Neural cell (in vitro differentiated cells): ENCODE results near the gene SART3. TPM values are rescaled to one million over a fixed set of nuclear protein-coding genes. Genes with fewer than 3 reads are reported as not detected.

ENCODE experiments used
- H2AFZ ChIP-seq: fragments of 200-600, 300-800 bp; sonication (generic), shearing (Covaris generic); 2 replicates; pipeline ENCODE4 v1.6.0; 2014; ENCODE audit warnings: low read depth, mild to moderate bottlenecking, antibody characterized with exemption, low read length, moderate library complexity
- H3F3A ChIP-seq: fragments of 200-600 bp; shearing (Covaris generic); 2 replicates; pipeline ENCODE4 v1.6.1; 2016; ENCODE audit warnings: mild to moderate bottlenecking, moderate library complexity, mixed read lengths, antibody characterized with exemption, low read length; ENCODE audit not compliant: insufficient read depth, poor library complexity, severe bottlenecking
- H3K27ac ChIP-seq: fragments of 200-600, 300-800 bp; sonication (generic), shearing (Covaris generic); 2 replicates; pipeline ENCODE4 v1.5.1; 2014; ENCODE audit warnings: mild to moderate bottlenecking, low read length, moderate library complexity
- H3K27me3 ChIP-seq: fragments of 300-800, 200-600 bp; sonication (generic), shearing (Covaris generic); 2 replicates; pipeline ENCODE4 v1.6.0; 2014; ENCODE audit warnings: mild to moderate bottlenecking, low read depth, low read length, moderate library complexity; ENCODE audit not compliant: insufficient read depth
- H3K36me3 ChIP-seq: fragments of 300-800, 200-600 bp; sonication (generic), shearing (Covaris generic); 2 replicates; pipeline ENCODE4 v1.5.1; 2014; ENCODE audit warnings: mild to moderate bottlenecking, antibody characterized with exemption, low read length, moderate library complexity; ENCODE audit not compliant: insufficient read depth
- H3K4me2 ChIP-seq: fragments of 300-800, 200-600 bp; sonication (generic), shearing (Covaris generic); 2 replicates; pipeline ENCODE4 v1.6.0; 2014; ENCODE audit warnings: mild to moderate bottlenecking, low read length
- H3K4me3 ChIP-seq: fragments of 300-800, 200-600 bp; sonication (generic), shearing (Covaris generic); 2 replicates; pipeline ENCODE4 v1.5.1; 2014; ENCODE audit warnings: mild to moderate bottlenecking, low read length, moderate library complexity
- H3K79me2 ChIP-seq: fragments of 200-600 bp; shearing (Covaris generic); replicated peaks from 2 replicates; pipeline ENCODE4 v1.6.0; 2014; ENCODE audit warnings: mild to moderate bottlenecking, low read length, moderate library complexity; ENCODE audit not compliant: insufficient read depth
- H3K9ac ChIP-seq: fragments of 300-800, 200-600 bp; sonication (generic), shearing (Covaris generic); 2 replicates; pipeline ENCODE4 v1.6.1; 2016; ENCODE audit warnings: mild to moderate bottlenecking, low read length, mixed read lengths
- H3K9me2 ChIP-seq: fragments of 200-600 bp; shearing (Covaris generic); 2 replicates; pipeline ENCODE4 v1.6.1; 2016; ENCODE audit warnings: mild to moderate bottlenecking, low read length, mixed read lengths; ENCODE audit not compliant: insufficient read depth
- H3K9me3 ChIP-seq: fragments of 200-600, 300-800 bp; sonication (generic), shearing (Covaris generic); 2 replicates; pipeline ENCODE4 v1.6.1; 2016; ENCODE audit warnings: mild to moderate bottlenecking, mixed run types, low read length, moderate library complexity, mixed read lengths
- H4K20me1 ChIP-seq: fragments of 200-600 bp; shearing (Covaris generic); 2 replicates; pipeline ENCODE4 v1.6.1; 2016; ENCODE audit warnings: mild to moderate bottlenecking, mixed run types; ENCODE audit not compliant: insufficient read depth
- EP300 ChIP-seq: fragments of 450-650 bp; conservative IDR thresholded peaks from 2 replicates; pipeline ENCODE4 v1.6.1; 2014; ENCODE audit warnings: antibody characterized with exemption, mild to moderate bottlenecking, moderate library complexity; ENCODE audit not compliant: poor library complexity, severe bottlenecking
- EZH2 ChIP-seq: fragments of 200-600, 300-800 bp; shearing (Covaris generic), sonication (generic); IDR thresholded peaks from 2 replicates; pipeline ENCODE4 v1.6.1; 2014; ENCODE audit warnings: antibody characterized with exemption, low read length, borderline replicate concordance, mild to moderate bottlenecking; ENCODE audit not compliant: insufficient read depth, poor library complexity, severe bottlenecking
- MXI1 ChIP-seq: fragments of 450-650 bp; conservative IDR thresholded peaks from 2 replicates; pipeline ENCODE4 v1.6.1; 2014; ENCODE audit warnings: antibody characterized with exemption, mild to moderate bottlenecking; ENCODE audit not compliant: poor library complexity, severe bottlenecking
- POLR2AphosphoS5 ChIP-seq: IDR thresholded peaks from 2 replicates; pipeline ENCODE4 v1.6.1; 2012
- RAD21 ChIP-seq: fragments of 450-650 bp; conservative IDR thresholded peaks from 2 replicates; pipeline ENCODE4 v1.6.1; 2014; ENCODE audit warnings: antibody characterized with exemption, mild to moderate bottlenecking, moderate library complexity
- SMC3 ChIP-seq: fragments of 450-650 bp; conservative IDR thresholded peaks from 2 replicates; pipeline ENCODE4 v1.6.1; 2014; ENCODE audit warnings: antibody characterized with exemption, mild to moderate bottlenecking, moderate library complexity; ENCODE audit not compliant: poor library complexity
- TAF1 ChIP-seq: IDR thresholded peaks from 2 replicates; pipeline ENCODE4 v1.6.1; 2012; ENCODE audit warnings: low read depth
- polyA plus RNA-seq: library from polyadenylated mRNA; depleted of rRNA; stranded (reverse); fragments of >200 nt; gene quantifications from 2 replicates; pipeline ENCODE4 v1.2.3, GENCODE V29; 2014
- TF ChIP-seq, protein P1 (sequence below): IDR thresholded peaks from 2 replicates; pipeline ENCODE4 v1.6.1; 2012; ENCODE audit warnings: borderline replicate concordance
- TF ChIP-seq, protein P2 (sequence below): fragments of 450-650 bp; IDR thresholded peaks from 2 replicates; pipeline ENCODE4 v1.5.1; 2014; ENCODE audit warnings: antibody characterized with exemption, mild to moderate bottlenecking, moderate library complexity; ENCODE audit not compliant: poor library complexity, severe bottlenecking

The SART3 gene
- polyA plus RNA-seq, 1 donor from 2014 or later, result 71.0 TPM

DNA sequence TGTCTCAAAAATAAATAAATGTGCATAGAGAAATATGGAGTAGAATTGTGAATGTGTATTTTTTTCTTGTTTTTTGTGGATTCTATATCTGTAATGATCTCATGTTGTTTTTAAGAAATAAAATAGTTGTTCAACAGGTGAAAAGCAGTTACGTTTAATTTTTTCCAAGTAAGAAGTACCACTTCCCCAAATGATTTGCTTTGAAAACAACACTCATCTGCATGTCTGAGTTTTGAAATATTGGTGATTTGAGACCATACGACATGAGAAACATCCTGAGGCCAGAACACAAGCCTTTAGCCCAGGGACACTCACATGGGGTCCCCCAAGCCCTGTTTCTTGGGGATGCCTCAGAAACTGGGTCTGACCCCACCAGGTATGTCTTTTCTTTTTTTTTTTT lies 50.1 kb downstream of the SART3 start:
- Histone ChIP-seq H3K4me2 (no peak overlapping the region), H3K79me2 (peaks cover 4% of the 10 kb centered on the region), H3F3A (no peaks in the 10 kb centered on the region), H3K36me3 (no peaks in the 10 kb centered on the region), H3K9me2 (no peaks in the 10 kb centered on the region), H3K9me3 (no peaks in the 10 kb centered on the region), H2AFZ (no peak overlapping the region), H3K4me3 (no peak overlapping the region), H3K27ac (no peak overlapping the region), H3K9ac (no peak overlapping the region), H3K27me3 (no peaks in the 10 kb centered on the region), H4K20me1 (no peaks in the 10 kb centered on the region)
- no peak for TF ChIP-seq EP300
- no peak for TF ChIP-seq RAD21
- TF ChIP-seq TAF1, result no peak
- TF ChIP-seq SMC3, result no peak
- TF ChIP-seq POLR2AphosphoS5, result no peak
- TF ChIP-seq, protein P1, sequence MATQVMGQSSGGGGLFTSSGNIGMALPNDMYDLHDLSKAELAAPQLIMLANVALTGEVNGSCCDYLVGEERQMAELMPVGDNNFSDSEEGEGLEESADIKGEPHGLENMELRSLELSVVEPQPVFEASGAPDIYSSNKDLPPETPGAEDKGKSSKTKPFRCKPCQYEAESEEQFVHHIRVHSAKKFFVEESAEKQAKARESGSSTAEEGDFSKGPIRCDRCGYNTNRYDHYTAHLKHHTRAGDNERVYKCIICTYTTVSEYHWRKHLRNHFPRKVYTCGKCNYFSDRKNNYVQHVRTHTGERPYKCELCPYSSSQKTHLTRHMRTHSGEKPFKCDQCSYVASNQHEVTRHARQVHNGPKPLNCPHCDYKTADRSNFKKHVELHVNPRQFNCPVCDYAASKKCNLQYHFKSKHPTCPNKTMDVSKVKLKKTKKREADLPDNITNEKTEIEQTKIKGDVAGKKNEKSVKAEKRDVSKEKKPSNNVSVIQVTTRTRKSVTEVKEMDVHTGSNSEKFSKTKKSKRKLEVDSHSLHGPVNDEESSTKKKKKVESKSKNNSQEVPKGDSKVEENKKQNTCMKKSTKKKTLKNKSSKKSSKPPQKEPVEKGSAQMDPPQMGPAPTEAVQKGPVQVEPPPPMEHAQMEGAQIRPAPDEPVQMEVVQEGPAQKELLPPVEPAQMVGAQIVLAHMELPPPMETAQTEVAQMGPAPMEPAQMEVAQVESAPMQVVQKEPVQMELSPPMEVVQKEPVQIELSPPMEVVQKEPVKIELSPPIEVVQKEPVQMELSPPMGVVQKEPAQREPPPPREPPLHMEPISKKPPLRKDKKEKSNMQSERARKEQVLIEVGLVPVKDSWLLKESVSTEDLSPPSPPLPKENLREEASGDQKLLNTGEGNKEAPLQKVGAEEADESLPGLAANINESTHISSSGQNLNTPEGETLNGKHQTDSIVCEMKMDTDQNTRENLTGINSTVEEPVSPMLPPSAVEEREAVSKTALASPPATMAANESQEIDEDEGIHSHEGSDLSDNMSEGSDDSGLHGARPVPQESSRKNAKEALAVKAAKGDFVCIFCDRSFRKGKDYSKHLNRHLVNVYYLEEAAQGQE, result no peak

DNA sequence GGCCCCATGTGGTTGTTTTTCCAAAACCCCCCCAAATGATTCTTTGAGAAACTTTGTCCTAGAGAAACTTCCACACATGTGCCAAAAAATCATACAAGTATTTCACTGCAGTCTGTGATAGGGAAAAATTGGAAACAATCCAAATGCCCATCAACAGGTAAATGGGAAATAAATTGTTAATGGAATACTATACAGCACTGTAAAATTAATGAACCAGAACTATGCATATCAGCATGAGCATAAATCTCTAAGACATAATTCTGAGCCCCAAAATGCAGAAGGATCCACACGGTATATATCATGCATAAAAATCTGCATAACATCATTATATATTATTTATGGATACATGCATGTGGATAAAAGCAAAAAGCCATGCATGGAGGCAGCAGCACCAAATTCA lies 51.2 kb downstream of the SART3 start:
- Histone ChIP-seq H3K79me2 (no peaks in the 10 kb centered on the region), H4K20me1 (no peaks in the 10 kb centered on the region), H3F3A (no peaks in the 10 kb centered on the region), H3K36me3 (no peaks in the 10 kb centered on the region), H3K27ac (no peak overlapping the region), H3K9ac (no peak overlapping the region), H3K9me3 (no peaks in the 10 kb centered on the region), H3K4me2 (no peak overlapping the region), H3K27me3 (no peaks in the 10 kb centered on the region), H3K4me3 (no peak overlapping the region), H3K9me2 (no peaks in the 10 kb centered on the region), H2AFZ (no peak overlapping the region)
- TF ChIP-seq, protein P2, sequence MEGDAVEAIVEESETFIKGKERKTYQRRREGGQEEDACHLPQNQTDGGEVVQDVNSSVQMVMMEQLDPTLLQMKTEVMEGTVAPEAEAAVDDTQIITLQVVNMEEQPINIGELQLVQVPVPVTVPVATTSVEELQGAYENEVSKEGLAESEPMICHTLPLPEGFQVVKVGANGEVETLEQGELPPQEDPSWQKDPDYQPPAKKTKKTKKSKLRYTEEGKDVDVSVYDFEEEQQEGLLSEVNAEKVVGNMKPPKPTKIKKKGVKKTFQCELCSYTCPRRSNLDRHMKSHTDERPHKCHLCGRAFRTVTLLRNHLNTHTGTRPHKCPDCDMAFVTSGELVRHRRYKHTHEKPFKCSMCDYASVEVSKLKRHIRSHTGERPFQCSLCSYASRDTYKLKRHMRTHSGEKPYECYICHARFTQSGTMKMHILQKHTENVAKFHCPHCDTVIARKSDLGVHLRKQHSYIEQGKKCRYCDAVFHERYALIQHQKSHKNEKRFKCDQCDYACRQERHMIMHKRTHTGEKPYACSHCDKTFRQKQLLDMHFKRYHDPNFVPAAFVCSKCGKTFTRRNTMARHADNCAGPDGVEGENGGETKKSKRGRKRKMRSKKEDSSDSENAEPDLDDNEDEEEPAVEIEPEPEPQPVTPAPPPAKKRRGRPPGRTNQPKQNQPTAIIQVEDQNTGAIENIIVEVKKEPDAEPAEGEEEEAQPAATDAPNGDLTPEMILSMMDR, result no peak
- TF ChIP-seq TAF1 (no peak), EZH2 (no peak), EP300 (no peak), SMC3 (no peak), MXI1 (no peak), RAD21 (no peak), POLR2AphosphoS5 (no peak)
- TF ChIP-seq, protein P1, result no peak
